OCI-LY7 (cell line): Measurements from ENCODE around the gene FAM120C. TPM values are rescaled to one million over a fixed set of nuclear protein-coding genes. Genes with fewer than 3 reads are reported as not detected.

Experiments
- BruUV-seq: library from RNA; stranded (reverse); fragments of 400-500 nt; replicated peaks from 2 replicates; lab custom pipeline; 2021; lab: Mats Ljungman, UMichigan
- CTCF ChIA-PET: fragments of 300-600 bp; sonication (Branson Sonifier 250); formaldehyde crosslinking; loops from one replicate; lab custom pipeline; 2022; ENCODE audit warnings: antibody characterized with exemption; ENCODE audit not compliant: unreplicated experiment; lab: Charles Lee
- POLR2A ChIA-PET: fragments of 300-600 bp; sonication (Branson Sonifier 250); formaldehyde crosslinking; loops from one replicate; lab custom pipeline; 2022; ENCODE audit warnings: antibody characterized with exemption; lab: Charles Lee
- DNase-seq: peaks from one replicate; pipeline ENCODE4 v3.0.0-alpha.2; 2015; ENCODE audit warnings: low spot score
- H2AFZ ChIP-seq: fragments of 200-600 bp; sonication (generic), shearing (Covaris generic); 2 replicates; pipeline ENCODE4 v1.6.1; 2014; ENCODE audit warnings: mild to moderate bottlenecking, antibody characterized with exemption, low read length, moderate library complexity
- H3K27ac ChIP-seq: fragments of 200-600 bp; sonication (generic); 2 replicates; pipeline ENCODE4 v1.5.1; 2014; ENCODE audit warnings: mixed run types, low read depth, mild to moderate bottlenecking, moderate library complexity, low read length, inconsistent platforms; ENCODE audit not compliant: poor library complexity, severe bottlenecking
- H3K36me3 ChIP-seq: fragments of 200-600 bp; sonication (generic); 2 replicates; pipeline ENCODE4 v1.6.1; 2014; ENCODE audit warnings: mild to moderate bottlenecking, antibody characterized with exemption, low read length, moderate library complexity, mixed read lengths; ENCODE audit not compliant: insufficient read depth
- H3K4me1 ChIP-seq: fragments of 200-600 bp; sonication (generic); 2 replicates; pipeline ENCODE4 v1.5.1; 2014; ENCODE audit warnings: mild to moderate bottlenecking, low read length; ENCODE audit not compliant: insufficient read depth, poor library complexity, severe bottlenecking
- H3K4me2 ChIP-seq: fragments of 200-600 bp; sonication (generic); 2 replicates; pipeline ENCODE4 v1.6.1; 2014; ENCODE audit warnings: mild to moderate bottlenecking, low read length
- H3K4me3 ChIP-seq: fragments of 200-600 bp; sonication (generic); 2 replicates; pipeline ENCODE4 v1.5.1; 2014; ENCODE audit warnings: mild to moderate bottlenecking, low read depth, low read length; ENCODE audit not compliant: poor library complexity, severe bottlenecking
- H3K79me2 ChIP-seq: fragments of 200-600 bp; sonication (generic); 2 replicates; pipeline ENCODE4 v1.6.1; 2016; ENCODE audit warnings: low read depth, mild to moderate bottlenecking, low read length, moderate library complexity, mixed read lengths; ENCODE audit not compliant: insufficient read depth
- H3K9me2 ChIP-seq: fragments of 200-600 bp; sonication (generic); 2 replicates; pipeline ENCODE4 v1.6.1; 2016; ENCODE audit warnings: mild to moderate bottlenecking, low read length, mixed read lengths; ENCODE audit not compliant: insufficient read depth
- H3K9me3 ChIP-seq: fragments of 200-600 bp; sonication (generic); 2 replicates; pipeline ENCODE4 v1.6.1; 2014; ENCODE audit warnings: mild to moderate bottlenecking, mixed run types, low read length, mixed read lengths
- H4K20me1 ChIP-seq: fragments of 200-600 bp; sonication (generic); 2 replicates; pipeline ENCODE4 v1.6.1; 2014; ENCODE audit warnings: mild to moderate bottlenecking, antibody characterized with exemption, low read length, moderate library complexity, mixed read lengths; ENCODE audit not compliant: insufficient read depth
- EZH2phosphoT487 ChIP-seq: fragments of 200-600 bp; sonication (generic); IDR thresholded peaks from 2 replicates; pipeline ENCODE4 v1.6.1; 2018; ENCODE audit warnings: low read depth, borderline replicate concordance, mild to moderate bottlenecking, mixed run types, antibody characterized with exemption, low read length, moderate library complexity, mixed read lengths
- intact Hi-C: fragments of 100-400 bp; cut with micrococcal nuclease; formaldehyde crosslinking; loops from one replicate; pipeline ENCODE4 v1.10.0; 2022; ENCODE audit not compliant: unreplicated experiment
- total RNA-seq, 2 experiments: library from RNA; depleted of rRNA in 1 of 2; stranded (reverse); fragments of >200 nt in 1 of 2; shearing (Covaris generic) in 1 of 2; gene quantifications; 2 replicates each; pipeline ENCODE4 v1.2.3, GENCODE V29; 2014 to 2022
- TF ChIP-seq, protein P1 (sequence below): fragments of 200-600 bp; sonication (generic); conservative IDR thresholded peaks from 2 replicates; pipeline ENCODE4 v1.5.1; 2014; ENCODE audit warnings: mild to moderate bottlenecking, antibody characterized with exemption, low read length, moderate library complexity, mixed read lengths

The FAM120C gene
- total RNA-seq, 2 experiments from 2014 or later: 21.4 to 22.2 TPM

DNA sequence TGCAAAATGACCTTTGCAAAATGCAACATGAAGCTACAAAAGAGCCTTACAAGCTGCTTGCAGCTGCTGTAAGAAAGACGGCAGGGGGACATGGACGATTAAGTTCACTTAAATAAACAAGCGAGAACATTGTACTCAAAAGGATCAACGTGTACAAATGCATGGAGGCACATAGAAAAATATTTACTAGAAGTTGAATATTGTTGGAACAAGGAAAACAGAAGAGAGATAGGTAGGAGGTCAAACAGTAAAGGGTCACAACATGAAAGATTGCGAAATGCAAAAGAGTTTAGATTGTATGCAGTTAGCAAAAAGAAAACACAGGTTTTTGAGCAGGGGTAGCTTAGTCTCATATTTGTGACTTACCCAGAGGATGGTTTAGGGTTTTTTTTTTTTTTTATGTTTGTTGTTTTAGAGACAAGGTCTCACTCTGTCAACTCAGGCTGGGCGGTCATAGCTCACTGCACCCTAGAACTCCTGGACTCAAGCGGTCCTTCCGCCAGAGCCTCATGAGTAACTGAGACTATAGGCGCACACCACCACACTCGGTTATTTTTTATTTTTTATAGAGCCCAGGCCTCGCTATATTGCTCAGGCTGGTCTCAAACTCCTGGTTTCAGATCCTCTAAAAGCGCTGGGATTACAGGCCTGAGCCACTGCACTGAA, 137.4 kb downstream of the FAM120C start:
- peak overlapping the region; percentile 94 for H3K4me2 ChIP-seq
- TF ChIP-seq, protein P1, sequence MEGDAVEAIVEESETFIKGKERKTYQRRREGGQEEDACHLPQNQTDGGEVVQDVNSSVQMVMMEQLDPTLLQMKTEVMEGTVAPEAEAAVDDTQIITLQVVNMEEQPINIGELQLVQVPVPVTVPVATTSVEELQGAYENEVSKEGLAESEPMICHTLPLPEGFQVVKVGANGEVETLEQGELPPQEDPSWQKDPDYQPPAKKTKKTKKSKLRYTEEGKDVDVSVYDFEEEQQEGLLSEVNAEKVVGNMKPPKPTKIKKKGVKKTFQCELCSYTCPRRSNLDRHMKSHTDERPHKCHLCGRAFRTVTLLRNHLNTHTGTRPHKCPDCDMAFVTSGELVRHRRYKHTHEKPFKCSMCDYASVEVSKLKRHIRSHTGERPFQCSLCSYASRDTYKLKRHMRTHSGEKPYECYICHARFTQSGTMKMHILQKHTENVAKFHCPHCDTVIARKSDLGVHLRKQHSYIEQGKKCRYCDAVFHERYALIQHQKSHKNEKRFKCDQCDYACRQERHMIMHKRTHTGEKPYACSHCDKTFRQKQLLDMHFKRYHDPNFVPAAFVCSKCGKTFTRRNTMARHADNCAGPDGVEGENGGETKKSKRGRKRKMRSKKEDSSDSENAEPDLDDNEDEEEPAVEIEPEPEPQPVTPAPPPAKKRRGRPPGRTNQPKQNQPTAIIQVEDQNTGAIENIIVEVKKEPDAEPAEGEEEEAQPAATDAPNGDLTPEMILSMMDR: no peak
- no peak for TF ChIP-seq EZH2phosphoT487
- H3K36me3 ChIP-seq: peaks cover 10% of the 10 kb centered on the region
- no peaks in the 10 kb centered on the region for H3K9me2 ChIP-seq
- peak overlapping the region; percentile 93; the same call in 1 of the 2 replicates for H2AFZ ChIP-seq
- peaks cover 8% of the 10 kb centered on the region for H3K79me2 ChIP-seq
- peak overlapping the region; percentile 92 for H3K4me3 ChIP-seq
- intact Hi-C loops: loop anchor here (10.0 kb wide), 1 partner anchor 361 kb away; the partner anchor contains the start of gene HUWE1
- DNase-seq: no peak
- peaks cover 13% of the 10 kb centered on the region for H3K4me1 ChIP-seq
- ChIA-PET POLR2A (interaction anchor here (0.5 to 0.7 kb wide), 4 partner anchors 95 to 898 kb away, joined by 3 read pairs; no protein-coding TSS in a partner anchor), CTCF (no interaction called here)
- peak overlapping the region; percentile 88 for H3K27ac ChIP-seq
- BruUV-seq: no TSS peak
- H4K20me1 ChIP-seq: no peaks in the 10 kb centered on the region
- H3K9me3 ChIP-seq: no peaks in the 10 kb centered on the region

DNA sequence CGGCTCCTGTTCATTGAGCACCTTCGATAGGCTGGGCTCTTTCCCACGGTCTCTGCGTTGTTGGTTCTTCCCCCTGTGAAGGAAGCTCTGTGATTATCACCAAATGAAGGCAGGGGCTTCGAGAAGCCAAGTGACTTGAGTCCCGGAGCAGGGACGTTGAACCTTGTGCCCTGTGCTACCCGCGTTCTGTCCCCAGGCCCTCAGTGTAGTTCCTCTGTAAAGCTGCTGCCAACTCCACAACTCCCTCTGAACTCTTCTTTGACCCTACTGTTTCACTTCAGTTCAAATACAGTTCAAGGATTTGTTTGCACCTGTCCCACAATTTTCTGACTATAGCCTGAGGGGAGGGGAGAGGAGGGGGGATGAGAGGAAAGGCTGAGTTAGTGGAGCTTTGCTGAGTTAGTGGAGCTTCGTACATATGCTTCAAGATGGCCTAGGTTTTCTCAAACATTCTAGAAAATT, 138.1 kb downstream of the FAM120C start:
- ChIA-PET POLR2A (interaction anchor here (0.5 to 1.0 kb wide), 3 partner anchors 113 to 699 kb away, joined by 3 read pairs; no protein-coding TSS in a partner anchor), CTCF (no interaction called here)
- intact Hi-C loops: loop anchor here (1.0 to 10.0 kb wide), 3 partner anchors 138 to 1117 kb away; partner anchors contain the start of genes FAM120C and HUWE1
- H3K79me2 ChIP-seq: peaks cover 8% of the 10 kb centered on the region
- peak overlapping the region; percentile 94 for H3K4me2 ChIP-seq
- peak overlapping the region; percentile 93; the same call in 1 of the 2 replicates for H2AFZ ChIP-seq
- H3K9me2 ChIP-seq: no peaks in the 10 kb centered on the region
- TSS peak; percentile 79 for BruUV-seq
- H4K20me1 ChIP-seq: no peaks in the 10 kb centered on the region
- H3K27ac ChIP-seq: peak overlapping the region; percentile 88
- H3K4me1 ChIP-seq: peaks cover 13% of the 10 kb centered on the region
- peaks cover 17% of the 10 kb centered on the region for H3K36me3 ChIP-seq
- peak overlapping the region; percentile 92 for H3K4me3 ChIP-seq
- DNase-seq: no peak
- no peaks in the 10 kb centered on the region for H3K9me3 ChIP-seq
- TF ChIP-seq, protein P1: no peak
- TF ChIP-seq EZH2phosphoT487: no peak
